OCI-LY7 (cell line): ENCODE results near the gene ARHGAP26. TPM values are rescaled to one million over a fixed set of nuclear protein-coding genes. Genes with fewer than 3 reads are reported as not detected.

Source experiments
- BruUV-seq: library from RNA; stranded (reverse); fragments of 400-500 nt; replicated peaks from 2 replicates; lab custom pipeline; 2021; lab: Mats Ljungman, UMichigan
- CTCF ChIA-PET: fragments of 300-600 bp; sonication (Branson Sonifier 250); formaldehyde crosslinking; loops from one replicate; lab custom pipeline; 2022; ENCODE audit warnings: antibody characterized with exemption; ENCODE audit not compliant: unreplicated experiment; lab: Charles Lee
- POLR2A ChIA-PET: fragments of 300-600 bp; sonication (Branson Sonifier 250); formaldehyde crosslinking; loops from one replicate; lab custom pipeline; 2022; ENCODE audit warnings: antibody characterized with exemption; lab: Charles Lee
- DNase-seq: peaks from one replicate; pipeline ENCODE4 v3.0.0-alpha.2; 2015; ENCODE audit warnings: low spot score
- H2AFZ ChIP-seq: fragments of 200-600 bp; sonication (generic), shearing (Covaris generic); 2 replicates; pipeline ENCODE4 v1.6.1; 2014; ENCODE audit warnings: mild to moderate bottlenecking, antibody characterized with exemption, low read length, moderate library complexity
- H3K27ac ChIP-seq: fragments of 200-600 bp; sonication (generic); 2 replicates; pipeline ENCODE4 v1.5.1; 2014; ENCODE audit warnings: mixed run types, low read depth, mild to moderate bottlenecking, moderate library complexity, low read length, inconsistent platforms; ENCODE audit not compliant: poor library complexity, severe bottlenecking
- H3K36me3 ChIP-seq: fragments of 200-600 bp; sonication (generic); 2 replicates; pipeline ENCODE4 v1.6.1; 2014; ENCODE audit warnings: mild to moderate bottlenecking, antibody characterized with exemption, low read length, moderate library complexity, mixed read lengths; ENCODE audit not compliant: insufficient read depth
- H3K4me1 ChIP-seq: fragments of 200-600 bp; sonication (generic); 2 replicates; pipeline ENCODE4 v1.5.1; 2014; ENCODE audit warnings: mild to moderate bottlenecking, low read length; ENCODE audit not compliant: insufficient read depth, poor library complexity, severe bottlenecking
- H3K4me2 ChIP-seq: fragments of 200-600 bp; sonication (generic); 2 replicates; pipeline ENCODE4 v1.6.1; 2014; ENCODE audit warnings: mild to moderate bottlenecking, low read length
- H3K4me3 ChIP-seq: fragments of 200-600 bp; sonication (generic); 2 replicates; pipeline ENCODE4 v1.5.1; 2014; ENCODE audit warnings: mild to moderate bottlenecking, low read depth, low read length; ENCODE audit not compliant: poor library complexity, severe bottlenecking
- H3K79me2 ChIP-seq: fragments of 200-600 bp; sonication (generic); 2 replicates; pipeline ENCODE4 v1.6.1; 2016; ENCODE audit warnings: low read depth, mild to moderate bottlenecking, low read length, moderate library complexity, mixed read lengths; ENCODE audit not compliant: insufficient read depth
- H3K9me2 ChIP-seq: fragments of 200-600 bp; sonication (generic); 2 replicates; pipeline ENCODE4 v1.6.1; 2016; ENCODE audit warnings: mild to moderate bottlenecking, low read length, mixed read lengths; ENCODE audit not compliant: insufficient read depth
- H3K9me3 ChIP-seq: fragments of 200-600 bp; sonication (generic); 2 replicates; pipeline ENCODE4 v1.6.1; 2014; ENCODE audit warnings: mild to moderate bottlenecking, mixed run types, low read length, mixed read lengths
- H4K20me1 ChIP-seq: fragments of 200-600 bp; sonication (generic); 2 replicates; pipeline ENCODE4 v1.6.1; 2014; ENCODE audit warnings: mild to moderate bottlenecking, antibody characterized with exemption, low read length, moderate library complexity, mixed read lengths; ENCODE audit not compliant: insufficient read depth
- CTCF ChIP-seq: fragments of 200-600 bp; sonication (generic); conservative IDR thresholded peaks from 2 replicates; pipeline ENCODE4 v1.5.1; 2014; ENCODE audit warnings: mild to moderate bottlenecking, antibody characterized with exemption, low read length, moderate library complexity, mixed read lengths
- EZH2phosphoT487 ChIP-seq: fragments of 200-600 bp; sonication (generic); IDR thresholded peaks from 2 replicates; pipeline ENCODE4 v1.6.1; 2018; ENCODE audit warnings: low read depth, borderline replicate concordance, mild to moderate bottlenecking, mixed run types, antibody characterized with exemption, low read length, moderate library complexity, mixed read lengths
- intact Hi-C: fragments of 100-400 bp; cut with micrococcal nuclease; formaldehyde crosslinking; loops from one replicate; pipeline ENCODE4 v1.10.0; 2022; ENCODE audit not compliant: unreplicated experiment
- total RNA-seq, 2 experiments: library from RNA; depleted of rRNA in 1 of 2; stranded (reverse); fragments of >200 nt in 1 of 2; shearing (Covaris generic) in 1 of 2; gene quantifications; 2 replicates each; pipeline ENCODE4 v1.2.3, GENCODE V29; 2014 to 2022

ARHGAP26 gene
- total RNA-seq, 2 experiments from 2014 or later: 7.0 to 19.1 TPM

- ChIA-PET CTCF (no interaction called here), POLR2A (interaction anchor here (0.7 to 1.5 kb wide), 2 partner anchors 134 to 144 kb away, joined by 3 read pairs; no protein-coding TSS in a partner anchor)
- Histone ChIP-seq H3K9me2 (no peaks in the 10 kb centered on the region), H3K4me3 (no peak overlapping the region), H2AFZ (no peak overlapping the region), H3K4me1 (no peaks in the 10 kb centered on the region), H4K20me1 (no peaks in the 10 kb centered on the region; the same call in 1 of the 2 replicates), H3K79me2 (no peaks in the 10 kb centered on the region), H3K27ac (no peak overlapping the region), H3K36me3 (no peaks in the 10 kb centered on the region), H3K4me2 (no peak overlapping the region), H3K9me3 (no peaks in the 10 kb centered on the region)
- no peak for DNase-seq
- intact Hi-C loops: loop anchor here (5.0 kb wide), 1 partner anchor 227 kb away; no protein-coding TSS in a partner anchor
- BruUV-seq: no TSS peak
- no peak for TF ChIP-seq EZH2phosphoT487
- TF ChIP-seq CTCF: no peak
Observed at GRCh38 chr5:142884029-142884428, 113.9 kb downstream of the ARHGAP26 start.

- POLR2A ChIA-PET: no interaction called here
- H3K27ac ChIP-seq: no peak overlapping the region
- H3K4me3 ChIP-seq: no peak overlapping the region
- DNase-seq: no peak
- intact Hi-C loops: loop anchor here (2.0 kb wide), 1 partner anchor 275 kb away; no protein-coding TSS in a partner anchor
- CTCF ChIA-PET: no interaction called here
- H3K79me2 ChIP-seq: no peaks in the 10 kb centered on the region
- no peaks in the 10 kb centered on the region for H4K20me1 ChIP-seq
- H3K9me3 ChIP-seq: no peaks in the 10 kb centered on the region
- BruUV-seq: no TSS peak
- H3K36me3 ChIP-seq: no peaks in the 10 kb centered on the region
- no peak overlapping the region for H3K4me2 ChIP-seq
- no peak for TF ChIP-seq CTCF
- no peak for TF ChIP-seq EZH2phosphoT487
- H3K4me1 ChIP-seq: no peaks in the 10 kb centered on the region
- no peak overlapping the region for H2AFZ ChIP-seq
- no peaks in the 10 kb centered on the region for H3K9me2 ChIP-seq
Observed at GRCh38 chr5:142886211-142886610, 116.0 kb downstream of the ARHGAP26 start.

GRCh38 chr5:142886956-142887355, 116.8 kb downstream of the ARHGAP26 start:
- Histone ChIP-seq H3K79me2 (no peaks in the 10 kb centered on the region), H3K36me3 (no peaks in the 10 kb centered on the region), H3K4me1 (no peaks in the 10 kb centered on the region), H3K9me2 (no peaks in the 10 kb centered on the region), H3K27ac (no peak overlapping the region), H4K20me1 (no peaks in the 10 kb centered on the region), H3K4me2 (no peak overlapping the region), H3K9me3 (no peaks in the 10 kb centered on the region), H3K4me3 (no peak overlapping the region), H2AFZ (no peak overlapping the region)
- DNase-seq: no peak
- CTCF ChIA-PET: interaction anchor here (0.6 kb wide), 1 partner anchor 145 kb away, joined by 3 read pairs; no protein-coding TSS in a partner anchor
- BruUV-seq: no TSS peak
- intact Hi-C loops: loop anchor here (2.0 kb wide), 1 partner anchor 276 kb away; no protein-coding TSS in a partner anchor
- POLR2A ChIA-PET: no interaction called here
- TF ChIP-seq EZH2phosphoT487 (no peak), CTCF (no peak)
